ENCODE results near the gene FLNC. TPM values are rescaled to one million over a fixed set of nuclear protein-coding genes. Genes with fewer than 3 reads are reported as not detected.

FLNC gene
- total RNA-seq, 1 experiment from 2014 or later = 8.0 TPM

DNA sequence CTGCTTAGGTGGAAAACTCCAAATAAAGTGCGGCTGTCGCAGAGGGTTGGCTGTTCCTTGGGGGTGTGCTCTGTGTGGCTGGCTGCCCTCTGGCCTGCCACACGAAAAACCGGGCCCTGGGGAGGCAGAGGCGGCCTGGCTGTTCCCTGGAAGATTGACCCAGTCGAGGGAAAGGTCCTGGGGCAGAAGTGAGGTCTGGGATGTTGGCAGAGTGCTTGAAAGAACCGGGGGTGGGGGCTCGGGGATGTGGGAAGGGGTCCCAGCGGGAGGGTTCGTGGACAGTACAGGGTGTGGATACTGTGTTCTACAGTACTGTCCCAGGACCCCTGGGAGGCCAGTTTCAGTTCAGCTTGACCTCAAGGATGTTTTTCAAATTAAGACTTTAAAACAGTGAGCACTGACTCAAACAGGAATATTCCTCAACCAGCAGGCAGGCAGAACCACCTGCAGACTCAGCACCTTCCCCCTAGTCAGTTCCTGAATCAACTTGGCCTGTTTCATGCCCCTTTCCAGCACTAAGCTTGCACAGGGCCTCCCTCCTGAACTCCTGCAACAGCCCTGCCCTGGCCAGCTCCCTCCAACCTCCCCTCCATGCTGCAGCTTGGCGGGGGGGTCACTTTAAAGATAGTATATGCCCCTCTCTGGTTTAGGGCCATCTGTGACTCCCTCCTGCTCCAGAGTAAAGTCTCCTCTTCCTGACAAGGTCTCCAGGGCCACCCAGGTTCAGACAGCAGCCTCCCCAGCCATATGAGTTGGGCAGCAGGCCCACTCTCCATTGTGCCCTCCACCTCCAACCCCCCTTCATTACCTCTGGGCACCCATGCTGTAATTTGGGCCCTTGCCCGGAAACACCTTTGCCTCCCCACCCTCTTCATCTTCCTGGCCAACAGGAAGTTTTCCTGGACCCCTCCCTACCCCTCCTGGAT lies 29.3 kb downstream of the FLNC start:
- no peak for ATAC-seq
- H3K9me3 Mint-ChIP-seq = no peaks in the 10 kb centered on the region
- ChIA-PET CTCF (interaction anchor here (0.7 to 6.6 kb wide), 20 partner anchors 9 to 398 kb away, joined by 3 to 149 read pairs (median 4); partner anchors contain the start of gene KCP), POLR2A (no interaction called here)
- H3K36me3 Mint-ChIP-seq = no peaks in the 10 kb centered on the region
- peaks cover 4% of the 10 kb centered on the region for H3K27me3 Mint-ChIP-seq (ENCODE audit: low read depth)
- H3K4me3 Mint-ChIP-seq = no peak overlapping the region
- TF ChIP-seq ARID4B (CRISPR knock-in tag; IDR thresholded peaks at IDR 0.05; ENCODE audit: borderline replicate concordance) (no peak), CTCF (IDR thresholded peaks at IDR 0.05) (no peak), IRF2 (CRISPR knock-in tag; IDR thresholded peaks at IDR 0.05; ENCODE audit: borderline replicate concordance, low read depth) (no peak), FOXP1 (CRISPR knock-in tag; IDR thresholded peaks at IDR 0.05; ENCODE audit: borderline replicate concordance) (no peak), ZNF138 (CRISPR knock-in tag; conservative IDR thresholded peaks at IDR 0.05) (no peak), KAT7 (CRISPR knock-in tag; IDR thresholded peaks at IDR 0.05; ENCODE audit: borderline replicate concordance) (no peak), MXD4 (CRISPR knock-in tag; IDR thresholded peaks at IDR 0.05; ENCODE audit: borderline replicate concordance) (no peak), ETV6 (CRISPR knock-in tag; IDR thresholded peaks at IDR 0.05) (no peak), NR2C2 (CRISPR knock-in tag; IDR thresholded peaks at IDR 0.05) (no peak), EMX1 (CRISPR knock-in tag; IDR thresholded peaks at IDR 0.05) (no peak), ZNF263 (CRISPR knock-in tag; IDR thresholded peaks at IDR 0.05; ENCODE audit: low read depth) (no peak), ZNF671 (CRISPR knock-in tag; IDR thresholded peaks at IDR 0.05) (no peak), ZNF232 (CRISPR knock-in tag; IDR thresholded peaks at IDR 0.05) (no peak)
- TF ChIP-seq, protein P1, sequence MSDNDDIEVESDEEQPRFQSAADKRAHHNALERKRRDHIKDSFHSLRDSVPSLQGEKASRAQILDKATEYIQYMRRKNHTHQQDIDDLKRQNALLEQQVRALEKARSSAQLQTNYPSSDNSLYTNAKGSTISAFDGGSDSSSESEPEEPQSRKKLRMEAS (CRISPR knock-in tag; IDR thresholded peaks at IDR 0.05) = no peak
- TF ChIP-seq, protein P2, sequence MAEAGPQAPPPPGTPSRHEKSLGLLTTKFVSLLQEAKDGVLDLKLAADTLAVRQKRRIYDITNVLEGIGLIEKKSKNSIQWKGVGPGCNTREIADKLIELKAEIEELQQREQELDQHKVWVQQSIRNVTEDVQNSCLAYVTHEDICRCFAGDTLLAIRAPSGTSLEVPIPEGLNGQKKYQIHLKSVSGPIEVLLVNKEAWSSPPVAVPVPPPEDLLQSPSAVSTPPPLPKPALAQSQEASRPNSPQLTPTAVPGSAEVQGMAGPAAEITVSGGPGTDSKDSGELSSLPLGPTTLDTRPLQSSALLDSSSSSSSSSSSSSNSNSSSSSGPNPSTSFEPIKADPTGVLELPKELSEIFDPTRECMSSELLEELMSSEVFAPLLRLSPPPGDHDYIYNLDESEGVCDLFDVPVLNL (CRISPR knock-in tag; IDR thresholded peaks at IDR 0.05; ENCODE audit: borderline replicate concordance, low read depth) = no peak
- TF ChIP-seq, protein P3, sequence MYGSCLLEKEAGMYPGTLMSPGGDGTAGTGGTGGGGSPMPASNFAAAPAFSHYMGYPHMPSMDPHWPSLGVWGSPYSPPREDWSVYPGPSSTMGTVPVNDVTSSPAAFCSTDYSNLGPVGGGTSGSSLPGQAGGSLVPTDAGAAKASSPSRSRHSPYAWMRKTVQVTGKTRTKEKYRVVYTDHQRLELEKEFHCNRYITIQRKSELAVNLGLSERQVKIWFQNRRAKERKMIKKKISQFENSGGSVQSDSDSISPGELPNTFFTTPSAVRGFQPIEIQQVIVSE (CRISPR knock-in tag; IDR thresholded peaks at IDR 0.05; ENCODE audit: borderline replicate concordance) = no peak
- TF ChIP-seq, protein P4, sequence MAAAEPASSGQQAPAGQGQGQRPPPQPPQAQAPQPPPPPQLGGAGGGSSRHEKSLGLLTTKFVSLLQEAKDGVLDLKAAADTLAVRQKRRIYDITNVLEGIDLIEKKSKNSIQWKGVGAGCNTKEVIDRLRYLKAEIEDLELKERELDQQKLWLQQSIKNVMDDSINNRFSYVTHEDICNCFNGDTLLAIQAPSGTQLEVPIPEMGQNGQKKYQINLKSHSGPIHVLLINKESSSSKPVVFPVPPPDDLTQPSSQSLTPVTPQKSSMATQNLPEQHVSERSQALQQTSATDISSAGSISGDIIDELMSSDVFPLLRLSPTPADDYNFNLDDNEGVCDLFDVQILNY (CRISPR knock-in tag; IDR thresholded peaks at IDR 0.05) = no peak
- TF ChIP-seq, protein P5, sequence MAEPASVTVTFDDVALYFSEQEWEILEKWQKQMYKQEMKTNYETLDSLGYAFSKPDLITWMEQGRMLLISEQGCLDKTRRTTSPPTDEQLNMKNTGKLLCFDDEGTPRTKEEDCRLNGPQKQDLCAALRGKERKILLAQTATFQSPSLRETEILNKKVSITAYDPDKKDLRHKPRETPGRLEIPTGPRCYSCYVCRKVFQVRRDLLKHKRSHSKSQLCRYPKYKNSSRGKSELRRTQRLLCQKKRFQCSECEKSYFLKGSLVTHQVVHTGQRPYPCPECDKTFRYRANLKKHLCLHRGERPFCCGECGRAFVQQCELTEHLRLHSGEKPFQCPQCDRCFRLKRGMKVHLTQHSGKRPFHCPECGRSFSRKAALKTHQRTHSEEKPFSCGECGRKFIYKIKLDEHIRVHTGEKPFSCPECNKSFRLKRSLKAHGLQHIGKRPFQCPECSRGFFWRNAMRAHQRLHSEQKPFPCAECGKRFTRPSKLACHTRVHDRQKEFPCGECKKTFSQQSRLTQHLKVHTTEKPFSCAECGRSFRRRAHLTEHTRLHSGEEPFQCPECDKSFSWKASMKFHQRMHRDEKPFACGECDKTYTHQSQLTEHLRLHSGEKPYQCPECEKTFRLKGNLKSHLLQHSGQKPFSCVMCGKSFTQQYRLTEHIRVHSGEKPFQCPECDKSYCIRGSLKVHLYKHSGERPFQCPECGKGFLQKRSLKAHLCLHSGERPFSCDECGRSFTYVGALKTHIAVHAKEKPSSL (CRISPR knock-in tag; conservative IDR thresholded peaks at IDR 0.05) = no peak
- DNase-seq (ENCODE audit: low spot score) = no peak
- peaks cover 25% of the 10 kb centered on the region for H3K4me1 Mint-ChIP-seq
- H3K27ac Mint-ChIP-seq = no peak overlapping the region

All from WTC11 (cell line).